GM21526 (cell line): ENCODE data around the gene NFATC4.

Experiments
- ATAC-seq: cut with Tn5 transposase; IDR thresholded peaks from one replicate; pipeline ENCODE4 v1.9.1; 2021; ENCODE audit warnings: moderate library complexity; ENCODE audit not compliant: unreplicated experiment, low FRiP score

The NFATC4 gene

DNA sequence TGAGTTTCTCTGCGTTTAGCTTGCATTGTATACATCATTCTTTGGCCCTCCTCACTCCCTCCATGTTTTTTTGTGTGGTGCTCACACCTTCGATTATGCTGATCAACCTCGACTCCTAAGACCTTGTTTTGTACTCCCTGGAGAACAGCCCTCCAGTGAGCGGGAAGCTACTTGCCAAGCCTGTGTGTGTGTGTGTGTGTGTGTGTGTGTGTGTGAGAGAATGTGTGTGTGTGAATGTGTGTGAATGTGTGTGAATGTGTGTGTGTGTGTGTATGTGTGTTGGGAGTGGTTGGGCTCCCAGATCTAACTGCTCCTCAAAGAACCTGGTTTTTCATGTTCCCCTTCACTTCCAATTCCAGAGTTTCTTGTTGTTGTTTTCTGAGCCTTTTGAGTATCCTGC, 36.8 kb downstream of the NFATC4 start:
- no peak for ATAC-seq

DNA sequence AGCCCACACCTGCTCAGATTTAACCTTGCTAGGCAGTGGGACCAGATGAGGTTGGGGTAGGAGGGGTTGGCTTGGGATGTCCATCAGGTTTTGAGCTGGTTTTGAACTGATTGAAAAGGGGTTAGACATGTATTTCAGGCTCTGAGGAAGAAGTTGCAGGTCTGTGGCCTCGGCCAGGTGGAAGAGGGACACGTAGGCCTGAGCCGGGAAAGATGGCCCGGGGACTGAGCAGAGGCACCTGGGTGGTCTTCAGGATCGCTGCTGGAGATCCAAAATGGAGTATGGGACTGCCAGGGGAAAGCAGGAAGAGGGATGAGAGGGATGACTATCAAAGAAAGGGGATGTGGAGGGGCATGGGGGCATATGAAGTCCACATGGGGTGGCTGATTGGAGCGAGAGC, 38.4 kb downstream of the NFATC4 start:
- ATAC-seq, result no peak

DNA sequence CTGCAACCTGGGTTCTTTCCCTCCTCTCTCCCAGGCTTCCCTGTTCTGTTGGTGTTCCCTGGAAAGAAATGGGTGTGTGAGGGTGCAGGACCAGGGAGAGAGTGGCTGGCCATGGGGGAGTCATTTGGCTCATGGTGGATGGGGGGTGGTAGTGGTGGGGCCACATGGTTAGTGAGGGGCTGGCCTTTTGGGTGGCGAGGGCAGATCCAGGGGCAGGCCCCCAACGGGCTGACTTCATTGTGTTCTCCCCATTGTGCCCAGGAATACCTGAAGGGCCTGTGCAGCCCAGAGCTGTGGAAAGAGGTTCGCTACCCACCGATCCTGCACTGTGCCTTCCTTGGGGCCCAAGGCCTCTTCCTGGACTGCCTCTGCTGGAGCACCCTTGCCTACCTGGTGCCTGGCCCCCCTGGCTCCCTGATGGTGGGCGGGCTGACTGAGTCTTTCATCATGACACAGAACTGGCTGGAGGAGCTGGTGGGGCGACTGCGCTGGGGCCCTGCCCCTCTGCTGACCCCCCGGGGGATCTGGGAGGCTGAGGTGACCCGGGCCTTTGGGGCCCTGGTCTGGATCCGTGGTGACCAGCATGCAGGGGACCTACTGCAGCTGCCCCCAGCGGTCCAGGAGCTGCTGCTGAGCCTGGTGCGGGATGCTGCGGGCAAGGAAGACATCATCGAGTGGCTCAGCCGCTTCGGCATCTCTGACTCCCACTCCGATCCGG, 39.8 kb downstream of the NFATC4 start:
- ATAC-seq, result no peak

DNA sequence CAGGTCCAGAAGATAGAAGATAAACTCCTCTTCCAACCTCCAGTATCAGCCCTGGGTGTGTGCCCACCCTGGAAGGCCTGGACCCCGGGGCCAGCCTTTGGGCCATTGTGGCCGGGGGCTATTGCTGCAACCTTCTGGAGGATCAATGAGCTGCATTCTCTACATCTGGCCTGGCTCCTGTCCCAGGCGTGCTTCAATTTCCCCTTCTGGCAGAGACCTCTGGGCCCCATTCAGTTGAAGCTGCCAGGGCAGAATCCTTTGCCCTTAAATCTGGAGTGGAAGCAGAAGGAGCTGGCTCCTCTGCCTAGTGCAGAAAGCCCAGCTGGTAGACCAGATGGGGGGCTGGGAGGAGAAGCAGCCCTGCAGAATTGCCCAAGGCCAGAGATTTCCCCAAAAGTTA, 40.8 kb downstream of the NFATC4 start:
- ATAC-seq, result no peak

DNA sequence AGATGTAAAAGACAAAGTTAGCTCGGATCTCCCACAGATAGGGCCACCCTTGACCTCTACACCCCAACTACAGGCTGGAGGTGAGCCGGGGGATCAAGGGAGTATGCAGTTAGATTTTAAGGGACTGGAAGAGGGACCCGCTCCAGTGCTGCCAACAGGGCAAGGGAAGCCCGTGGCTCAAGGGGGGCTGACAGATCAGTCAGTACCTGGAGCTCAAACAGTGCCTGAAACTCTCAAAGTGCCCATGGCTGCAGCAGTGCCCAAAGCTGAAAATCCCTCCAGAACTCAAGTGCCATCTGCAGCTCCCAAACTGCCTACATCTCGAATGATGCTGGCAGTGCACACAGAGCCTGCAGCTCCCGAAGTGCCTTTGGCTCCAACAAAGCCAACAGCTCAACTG, 41.2 kb downstream of the NFATC4 start:
- ATAC-seq, result no peak

- ATAC-seq, result no peak
These were observed 42.0 kb downstream of the NFATC4 start for GRCh38 chr14:24409956-24410355.

GRCh38 chr14:24411443-24412389, 43.7 kb downstream of the NFATC4 start:
- no peak for ATAC-seq

- ATAC-seq, result no peak
These were observed 46.1 kb downstream of the NFATC4 start for GRCh38 chr14:24414077-24414476.

GRCh38 chr14:24414732-24415420, 46.9 kb downstream of the NFATC4 start:
- no peak for ATAC-seq

DNA sequence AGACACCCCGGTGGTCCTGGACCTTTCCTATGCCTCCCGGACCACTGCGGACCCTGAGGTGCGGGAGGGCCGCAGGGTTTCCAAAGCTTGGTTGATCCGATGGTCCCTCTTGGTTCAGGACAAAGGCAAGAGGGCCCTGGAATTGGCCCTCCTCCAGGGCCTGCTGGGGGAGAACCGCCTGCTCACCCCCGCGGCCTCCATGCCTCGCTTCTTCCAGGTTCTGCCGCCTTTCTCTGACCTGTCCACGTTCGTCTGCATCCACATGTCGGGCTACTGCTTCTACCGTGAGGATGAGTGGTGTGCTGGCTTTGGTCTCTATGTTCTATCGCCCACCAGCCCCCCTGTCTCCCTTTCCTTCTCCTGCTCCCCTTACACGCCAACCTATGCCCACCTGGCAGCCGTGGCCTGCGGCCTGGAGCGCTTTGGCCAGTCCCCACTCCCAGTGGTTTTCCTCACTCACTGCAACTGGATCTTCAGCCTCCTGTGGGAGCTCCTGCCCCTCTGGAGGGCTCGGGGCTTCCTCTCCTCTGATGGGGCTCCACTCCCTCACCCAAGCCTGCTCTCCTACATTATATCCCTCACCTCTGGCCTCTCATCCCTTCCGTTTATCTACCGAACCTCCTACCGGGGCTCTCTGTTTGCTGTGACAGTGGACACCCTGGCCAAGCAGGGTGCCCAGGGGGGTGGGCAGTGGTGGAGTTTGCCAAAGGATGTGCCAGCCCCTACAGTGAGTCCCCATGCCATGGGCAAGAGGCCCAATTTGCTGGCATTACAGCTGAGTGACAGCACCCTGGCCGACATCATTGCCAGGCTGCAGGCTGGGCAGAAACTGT, 47.7 kb downstream of the NFATC4 start:
- no peak for ATAC-seq

- ATAC-seq, result no peak
These were observed 48.4 kb downstream of the NFATC4 start for GRCh38 chr14:24416254-24416931.

DNA sequence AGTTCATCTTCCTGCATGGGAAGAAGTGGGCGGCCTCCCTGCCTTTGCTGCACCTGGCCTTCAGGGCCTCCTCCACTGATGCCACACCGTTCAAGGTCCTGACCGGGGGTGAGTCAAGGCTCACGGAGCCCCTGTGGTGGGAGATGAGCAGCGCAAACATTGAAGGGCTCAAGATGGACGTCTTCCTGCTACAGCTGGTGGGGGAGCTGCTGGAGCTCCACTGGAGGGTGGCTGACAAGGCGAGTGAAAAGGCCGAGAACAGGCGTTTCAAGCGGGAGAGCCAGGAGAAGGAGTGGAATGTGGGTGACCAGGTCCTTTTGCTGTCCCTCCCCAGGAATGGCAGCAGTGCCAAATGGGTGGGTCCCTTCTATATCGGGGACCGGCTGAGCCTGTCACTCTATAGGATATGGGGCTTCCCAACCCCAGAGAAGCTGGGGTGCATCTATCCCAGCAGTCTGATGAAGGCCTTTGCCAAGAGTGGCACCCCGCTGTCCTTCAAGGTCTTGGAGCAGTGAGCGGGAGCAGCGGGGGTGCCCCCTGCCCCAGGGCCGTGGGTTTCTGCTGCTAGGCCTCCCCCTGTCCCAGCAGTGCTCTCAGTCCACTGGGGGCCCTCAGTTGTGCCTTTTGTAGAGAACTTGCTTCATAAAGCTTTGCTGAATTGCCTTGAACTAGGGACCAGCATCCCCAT, 49.1 kb downstream of the NFATC4 start:
- ATAC-seq, result no peak

DNA sequence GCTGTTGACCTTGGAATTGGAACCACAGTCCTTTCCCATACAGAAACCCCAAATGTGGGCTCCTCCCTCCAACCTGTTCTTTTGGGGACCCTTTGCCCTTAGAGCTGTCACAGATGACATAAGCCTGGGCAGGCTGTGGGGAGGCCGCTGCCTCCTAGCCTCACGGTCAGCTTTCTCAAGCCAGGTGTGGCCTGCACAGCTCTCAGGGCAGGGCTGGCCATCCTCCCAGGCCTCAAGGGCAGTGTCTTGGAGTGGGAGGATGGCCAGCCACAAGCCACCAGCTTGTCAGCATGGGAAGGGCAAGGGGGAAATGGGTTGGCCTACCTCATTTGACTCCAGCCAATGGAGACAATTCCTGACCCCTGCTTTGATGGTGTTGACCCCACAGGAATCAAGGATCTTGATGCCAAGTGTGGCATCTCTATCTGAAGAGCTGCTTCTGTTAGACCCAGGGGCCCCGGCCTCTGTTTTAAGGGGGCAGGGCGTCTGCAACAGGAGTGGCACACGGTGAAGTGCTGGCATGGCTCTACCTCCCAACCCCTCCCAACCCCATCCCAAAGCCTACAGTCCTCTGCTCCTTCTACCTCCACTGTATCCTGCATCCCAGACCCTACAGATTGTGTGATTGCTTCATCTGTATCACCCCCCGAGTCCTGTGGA, 50.0 kb downstream of the NFATC4 start:
- ATAC-seq, result no peak

- no peak for ATAC-seq
These were observed 50.5 kb downstream of the NFATC4 start for GRCh38 chr14:24418492-24418873.

- ATAC-seq, result no peak
These were observed 54.3 kb downstream of the NFATC4 start for GRCh38 chr14:24422261-24422660.

DNA sequence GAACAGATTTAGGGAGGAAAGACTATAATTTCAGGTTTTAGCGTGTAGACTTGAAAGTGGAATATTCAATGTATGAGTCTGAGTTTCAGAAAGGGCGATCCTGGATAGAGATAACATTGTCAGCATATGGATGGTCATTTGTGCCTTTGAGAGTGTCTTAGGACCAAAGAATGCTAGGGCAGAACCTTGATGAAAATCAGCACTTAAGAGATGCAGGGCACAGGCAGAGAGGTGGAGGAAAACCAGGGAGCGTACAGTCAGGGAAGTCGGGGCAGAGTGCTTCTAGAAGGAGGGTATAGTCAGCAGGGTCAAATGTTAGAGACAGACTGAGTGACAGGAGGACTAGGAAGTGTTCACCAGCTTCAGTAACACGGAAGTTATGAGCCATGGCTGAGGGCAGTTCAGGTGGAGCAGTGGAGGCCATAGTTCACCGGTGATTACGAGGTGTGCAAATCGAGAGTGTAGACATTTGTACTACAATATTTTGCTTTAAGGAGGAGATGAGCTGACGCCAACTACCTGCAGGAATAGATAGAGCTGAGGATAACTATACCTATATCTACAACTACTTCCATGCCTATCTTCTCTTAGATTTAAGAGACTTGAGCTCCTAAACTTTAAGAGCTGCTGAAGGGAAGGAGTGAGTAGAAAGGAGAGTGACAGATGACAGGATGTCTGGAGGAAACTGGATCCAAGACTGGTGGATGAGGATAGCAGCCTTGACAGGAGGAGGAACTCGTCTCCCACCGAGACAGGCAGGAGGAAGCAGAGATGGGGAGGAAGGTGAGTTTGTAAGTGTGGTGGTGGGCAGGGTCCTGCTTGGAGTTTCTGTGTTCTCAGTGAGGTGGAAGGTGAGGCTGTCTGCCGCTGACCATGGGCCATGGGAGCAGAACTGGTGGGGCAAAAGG, 55.0 kb downstream of the NFATC4 start:
- ATAC-seq, result no peak

DNA sequence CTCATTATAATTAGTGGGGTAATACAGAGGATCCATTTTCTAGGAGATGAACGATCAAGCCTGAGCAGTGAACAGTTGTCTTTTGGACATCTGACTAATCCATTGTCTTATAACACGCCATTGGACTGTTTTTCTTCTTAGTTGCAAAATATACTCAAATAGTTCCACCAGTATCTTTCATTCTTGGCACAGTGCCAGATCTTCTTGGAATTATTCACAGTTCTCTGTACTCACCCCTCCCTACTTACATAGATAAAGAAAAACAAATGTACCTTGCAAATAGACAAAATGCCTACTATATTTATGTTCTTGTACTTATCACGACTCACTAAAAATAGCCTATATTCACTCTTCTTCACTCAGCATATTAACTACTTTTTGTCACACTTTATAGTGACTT, 57.7 kb downstream of the NFATC4 start:
- ATAC-seq, result no peak
